ENCODE results near the gene TMEM161B.

DNA sequence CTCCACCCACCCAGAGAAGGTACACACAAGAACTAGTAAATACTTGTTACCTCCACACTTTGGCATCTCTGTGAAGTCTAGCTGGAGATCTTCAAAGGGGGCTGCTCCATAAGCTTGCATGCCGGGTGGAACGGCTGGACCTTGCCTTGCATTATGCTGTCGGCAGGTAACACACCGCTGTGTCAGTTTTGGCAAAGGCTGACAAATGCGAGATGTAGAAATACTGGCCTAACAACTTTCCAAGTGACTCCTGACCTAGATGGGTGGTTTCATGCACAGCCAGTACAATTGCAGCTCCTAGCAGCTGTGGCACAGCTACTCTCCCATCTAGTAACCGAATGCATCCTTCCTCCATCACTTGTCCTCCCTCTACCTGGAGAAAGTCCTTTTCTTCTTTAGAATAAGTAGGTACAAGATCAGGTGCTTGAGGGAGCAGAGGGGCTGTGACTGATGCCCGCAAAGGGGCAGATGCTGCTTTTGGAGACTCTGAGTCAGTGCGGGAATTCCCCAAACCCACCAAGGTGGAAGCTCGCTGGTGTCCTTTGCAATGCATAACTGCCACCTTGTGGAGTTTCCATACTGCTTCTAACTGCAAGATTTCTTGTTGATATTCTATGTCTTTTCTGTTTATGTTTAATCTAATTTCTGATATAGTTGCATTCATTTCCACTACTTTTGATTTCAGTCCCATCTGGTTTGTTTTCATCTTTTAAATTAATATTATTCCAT, 78.4 kb downstream of the TMEM161B start:
- TF ChIP-seq CTCF (IDR thresholded peaks at IDR 0.05; ENCODE audit: insufficient read depth, low read length, poor library complexity, severe bottlenecking) (no peak), EZH2phosphoT487 (conservative IDR thresholded peaks at IDR 0.05; ENCODE audit: low read length) (no peak)

All from SU-DHL-6 (cell line).